Right lobe of liver (tissue), 6 donors: ENCODE data around the gene PBXIP1. TPM values are rescaled to one million over a fixed set of nuclear protein-coding genes. Genes with fewer than 3 reads are reported as not detected.

Source experiments
- ATAC-seq, 4 donors: fragments of 200-7000 bp; cut with Tn5 transposase; one replicate each; pipeline ENCODE4 v1.9.1; 2020; ENCODE audit warnings: mild to moderate bottlenecking in 4 of 4, moderate library complexity in 4 of 4
- DNase-seq, 3 donors: peaks; one replicate each; pipeline ENCODE4 v3.0.0-alpha.2; 2020
- H3K27ac ChIP-seq, 3 donors: fragments of 200-600 bp; one replicate each; pipeline ENCODE4 v1.8.0; 2022
- H3K27me3 ChIP-seq, 2 donors: fragments of 200-600 bp; one replicate each; pipeline ENCODE4 v1.8.0; 2022
- H3K36me3 ChIP-seq, 4 donors: fragments of 200-600 bp; sonication (generic) in 1 of 4; one replicate each; pipeline versions ENCODE4 v1.5.1 to v1.8.0; 2017 to 2022; ENCODE audit warnings: control low read depth in 1 of 4
- H3K4me1 ChIP-seq, 4 donors: fragments of 200-600 bp; sonication (generic) in 1 of 4; one replicate each; pipeline versions ENCODE4 v1.5.1 to v1.8.0; 2017 to 2022; ENCODE audit warnings: control low read depth in 1 of 4
- H3K4me3 ChIP-seq, 3 donors: fragments of 200-600 bp; one replicate each; pipeline ENCODE4 v1.8.0; 2022
- H3K9me3 ChIP-seq, 4 donors: fragments of 200-600 bp; sonication (generic) in 1 of 4; one replicate each; pipeline versions ENCODE4 v1.5.1 to v1.8.0; 2017 to 2022; ENCODE audit warnings: control low read depth in 1 of 4
- POLR2A ChIP-seq: fragments of 450-650 bp; IDR thresholded peaks from one replicate; pipeline ENCODE4 v1.6.1; 2017; ENCODE audit warnings: antibody characterized with exemption, mild to moderate bottlenecking
- WGBS: methylation state at CpG from one replicate; pipeline ENCODE4 v1.1.6; 2018; ENCODE audit warnings: low coverage, low lambda C conversion rate; ENCODE audit not compliant: insufficient coverage; ENCODE audit errors: missing lambda C conversion rate; 5-methylcytosine and 5-hydroxymethylcytosine counted together
- intact Hi-C, 2 donors: fragments of 100-400 bp; cut with DNase I; formaldehyde crosslinking; loops; one replicate each; pipeline versions ENCODE4 v1.11.2 to v1.14.1; 2022
- total RNA-seq, 6 experiments: library from RNA; depleted of rRNA in 2 of 6; stranded (reverse); fragments of >200 nt in 2 of 6; fragmentation: NEBNext Ultra II Directional in 3 of 6; extraction: Animal tissue kit (Norgen Biotek cat#: 25700) in 3 of 6; gene quantifications; one replicate each; pipeline versions ENCODE4 v1.1.0 to v1.2.4, GENCODE V29; 2016 to 2023
- TF ChIP-seq, protein P1 (sequence below), 4 donors: fragments of 200-600 bp in 3 of 4; fragments of 450-650 bp in 1 of 4; IDR thresholded peaks; one replicate each; pipeline versions ENCODE4 v1.5.1 to v1.8.0; 2016 to 2022; ENCODE audit warnings: antibody characterized with exemption in 4 of 4, mild to moderate bottlenecking in 2 of 4
- donor health status: DM: no; HTN: yes; CAD: no.
- donor health status: DM: no; HTN: no; CAD: no.
- donor health status: DM: no; HTN: no; CAD: no.
- donor health status: DM: no; HTN: yes; CAD: no.
- donor health status: DM: no; HTN: yes; CAD: no.

PBXIP1 gene
- total RNA-seq, 6 experiments from 2014 or later = 16.7 to 25.9 (median 19.1) TPM

DNA sequence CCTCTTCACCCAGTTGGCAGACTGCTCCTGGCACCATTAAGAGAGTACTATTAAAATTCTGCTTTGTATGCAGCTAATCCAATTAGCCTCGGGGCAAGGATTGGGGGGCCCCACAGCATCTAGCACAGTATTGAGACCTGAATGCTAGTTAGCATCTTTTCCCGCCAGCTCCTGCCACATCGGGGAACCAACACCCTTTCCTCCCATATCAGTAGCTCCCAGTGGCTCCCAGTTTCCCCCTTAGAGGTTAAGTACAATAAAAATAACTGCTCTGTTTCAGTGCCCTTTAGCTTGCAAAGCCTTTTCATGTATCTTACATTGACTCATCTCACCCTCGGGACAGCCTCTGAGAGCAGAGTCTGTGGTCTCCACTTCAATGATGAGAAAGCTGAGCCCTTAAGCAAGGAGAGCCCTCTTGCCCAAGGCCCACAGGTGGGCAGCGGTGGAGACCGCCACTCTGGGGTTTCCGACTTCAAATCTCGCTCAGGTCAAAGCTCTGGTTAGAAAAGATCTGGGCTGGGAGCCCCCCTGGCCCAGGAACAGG is 15.2 kb downstream of the PBXIP1 start:
- TF ChIP-seq POLR2A = no peak
- TF ChIP-seq, protein P1, sequence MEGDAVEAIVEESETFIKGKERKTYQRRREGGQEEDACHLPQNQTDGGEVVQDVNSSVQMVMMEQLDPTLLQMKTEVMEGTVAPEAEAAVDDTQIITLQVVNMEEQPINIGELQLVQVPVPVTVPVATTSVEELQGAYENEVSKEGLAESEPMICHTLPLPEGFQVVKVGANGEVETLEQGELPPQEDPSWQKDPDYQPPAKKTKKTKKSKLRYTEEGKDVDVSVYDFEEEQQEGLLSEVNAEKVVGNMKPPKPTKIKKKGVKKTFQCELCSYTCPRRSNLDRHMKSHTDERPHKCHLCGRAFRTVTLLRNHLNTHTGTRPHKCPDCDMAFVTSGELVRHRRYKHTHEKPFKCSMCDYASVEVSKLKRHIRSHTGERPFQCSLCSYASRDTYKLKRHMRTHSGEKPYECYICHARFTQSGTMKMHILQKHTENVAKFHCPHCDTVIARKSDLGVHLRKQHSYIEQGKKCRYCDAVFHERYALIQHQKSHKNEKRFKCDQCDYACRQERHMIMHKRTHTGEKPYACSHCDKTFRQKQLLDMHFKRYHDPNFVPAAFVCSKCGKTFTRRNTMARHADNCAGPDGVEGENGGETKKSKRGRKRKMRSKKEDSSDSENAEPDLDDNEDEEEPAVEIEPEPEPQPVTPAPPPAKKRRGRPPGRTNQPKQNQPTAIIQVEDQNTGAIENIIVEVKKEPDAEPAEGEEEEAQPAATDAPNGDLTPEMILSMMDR (IDR thresholded peaks at IDR 0.05) = no peak
- ATAC-seq (no peak), DNase-seq (no peak)
- Histone ChIP-seq H3K27me3 (no peaks in the 10 kb centered on the region), H3K36me3 (no peaks in the 10 kb centered on the region), H3K9me3 (no peaks in the 10 kb centered on the region), H3K27ac (no peak overlapping the region), H3K4me3 (no peak overlapping the region), H3K4me1 (peaks cover 0 to 39% (median 12%) of the 10 kb centered on the region in 4 donors)
- 86% methylated on average over 8 of the region's 8 CpGs for WGBS
- intact Hi-C loops = no loop called here

DNA sequence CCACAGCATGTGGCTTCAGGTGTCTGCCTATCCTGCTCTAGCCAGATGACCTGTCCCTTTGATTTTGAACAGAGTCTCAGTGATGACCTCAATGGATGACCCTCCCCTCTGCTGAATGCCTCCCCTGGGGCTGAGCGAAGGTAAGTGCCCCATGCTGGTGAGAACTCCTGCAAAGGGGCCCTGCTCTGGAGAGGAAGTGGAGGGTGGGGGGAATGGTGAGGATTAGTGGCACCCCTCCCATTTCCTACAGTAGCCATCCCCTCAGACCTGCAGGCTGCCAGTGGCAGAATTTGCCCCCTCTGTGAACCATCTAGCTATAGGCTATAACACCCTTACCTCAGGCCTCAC is 15.7 kb downstream of the PBXIP1 start:
- DNase-seq (no peak), ATAC-seq (no peak)
- H3K27ac ChIP-seq = no peak overlapping the region
- H3K27me3 ChIP-seq = no peaks in the 10 kb centered on the region
- no peaks in the 10 kb centered on the region for H3K36me3 ChIP-seq
- H3K4me3 ChIP-seq = no peak overlapping the region
- no CpG with 5 or more reads among the region's 1 CpG for WGBS
- peaks cover 0 to 42% (median 12%) of the 10 kb centered on the region in 4 donors for H3K4me1 ChIP-seq
- TF ChIP-seq POLR2A = no peak
- TF ChIP-seq, protein P1 (IDR thresholded peaks at IDR 0.05) = no peak
- intact Hi-C loops = no loop called here
- H3K9me3 ChIP-seq = no peaks in the 10 kb centered on the region

DNA sequence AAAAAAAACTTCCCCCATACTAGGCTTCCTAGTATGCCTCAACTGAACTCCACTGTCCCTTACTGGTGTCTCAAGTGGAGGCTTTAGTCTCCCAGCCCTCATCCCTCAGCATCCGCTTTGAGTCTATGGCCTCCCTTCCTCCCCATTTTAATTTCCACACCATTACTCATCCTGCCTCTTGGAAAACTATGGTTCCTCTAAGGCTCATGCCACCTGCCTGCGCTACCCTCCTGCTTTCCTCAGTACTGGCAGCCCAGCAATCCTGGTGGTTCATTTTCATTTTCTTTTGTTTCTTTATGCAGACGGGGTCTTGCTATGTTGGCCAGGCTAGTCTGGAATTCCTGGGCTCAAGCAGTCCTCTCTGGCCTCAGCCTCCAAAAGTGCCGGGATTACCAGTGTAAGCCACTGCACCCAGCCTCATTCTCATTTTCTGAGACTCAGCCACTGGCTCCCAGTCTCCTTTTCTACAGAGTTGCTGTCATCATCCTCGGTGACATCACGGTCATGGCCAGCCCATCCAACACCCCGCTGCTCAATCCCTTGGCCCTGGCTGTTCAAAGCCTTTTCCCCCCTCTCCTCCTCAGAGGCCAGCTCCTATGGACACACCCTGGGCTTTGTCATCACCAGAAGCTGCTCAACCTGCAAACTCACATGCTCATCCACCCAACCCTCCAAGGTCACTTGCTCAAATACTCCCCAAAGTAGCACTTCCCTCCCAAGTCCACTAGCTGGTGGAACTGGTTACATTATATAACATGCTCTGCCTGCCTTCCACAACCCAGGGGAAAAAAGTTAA is 17.1 kb downstream of the PBXIP1 start:
- WGBS = 92% methylated on average over 6 of the region's 7 CpGs
- no peaks in the 10 kb centered on the region for H3K9me3 ChIP-seq
- no peak overlapping the region for H3K4me3 ChIP-seq
- no peaks in the 10 kb centered on the region for H3K27me3 ChIP-seq
- TF ChIP-seq POLR2A = no peak
- TF ChIP-seq, protein P1 (IDR thresholded peaks at IDR 0.05) = no peak
- ATAC-seq (no peak), DNase-seq (peak in 1 of 3 donors; percentile 40)
- H3K27ac ChIP-seq = peak overlapping the region in 2 of 3 donors; percentile 99 to 100
- peaks cover 0 to 28% (median 5%) of the 10 kb centered on the region in 4 donors for H3K4me1 ChIP-seq
- no peaks in the 10 kb centered on the region for H3K36me3 ChIP-seq
- intact Hi-C loops = no loop called here

DNA sequence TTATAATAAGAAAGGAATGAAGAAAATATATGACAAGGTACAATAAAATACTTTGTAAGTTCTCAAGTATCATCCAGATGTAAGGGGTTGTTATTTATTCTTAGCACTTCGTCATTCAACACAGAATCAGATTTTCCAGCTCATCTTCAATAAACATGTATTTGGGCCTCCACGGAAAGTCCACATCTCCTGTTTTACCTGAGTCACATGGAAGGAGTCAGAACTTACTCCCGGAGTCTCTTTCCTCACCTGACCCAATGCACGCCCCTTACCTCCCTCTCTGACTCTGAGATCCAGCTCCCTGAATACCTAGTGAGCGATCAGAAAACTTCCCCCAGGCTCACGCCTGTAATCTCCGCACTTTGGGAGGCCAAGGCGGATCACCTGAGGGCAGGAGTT is 17.9 kb downstream of the PBXIP1 start:
- peak overlapping the region; percentile 99 to 100 (median 99) for H3K27ac ChIP-seq
- DNase-seq (peak in 1 of 3 donors; percentile 39), ATAC-seq (no peak)
- WGBS = 82% methylated on average over 5 of the region's 8 CpGs
- H3K4me3 ChIP-seq = peak overlapping the region in 2 of 3 donors; percentile 60 to 68
- H3K4me1 ChIP-seq = peaks cover 0 to 25% (median 6%) of the 10 kb centered on the region in 4 donors
- H3K27me3 ChIP-seq = no peaks in the 10 kb centered on the region
- TF ChIP-seq POLR2A = no peak
- TF ChIP-seq, protein P1 (IDR thresholded peaks at IDR 0.05) = no peak
- H3K36me3 ChIP-seq = no peaks in the 10 kb centered on the region
- intact Hi-C loops = no loop called here
- no peaks in the 10 kb centered on the region for H3K9me3 ChIP-seq
